ENCODE measurements around the gene LCE3C. TPM values are rescaled to one million over a fixed set of nuclear protein-coding genes. Genes with fewer than 3 reads are reported as not detected.
"Not testable (repeated sequence)": the region's sequence is repeated elsewhere in the genome, so short reads cannot be mapped to it uniquely, and the experiment has no call there.

The LCE3C gene
- total RNA-seq (not detected), polyA plus RNA-seq (0.66 TPM)
- long read RNA-seq, donor 1: 0 reads
- long read RNA-seq, donor 2: 0 reads
- long read RNA-seq, donor 3: 0 reads
- long read RNA-seq, donor 4: 0 reads
- long read RNA-seq, donor 5: 0 reads
- long read RNA-seq, donor 6: 0 reads
- long read RNA-seq, donor 7: 0 reads
- long read RNA-seq, donor 8: 0 reads
- long read RNA-seq, donor 9: 0 reads
- long read RNA-seq, donor 10: 0 reads

- H3K36me3 ChIP-seq (ENCODE audit: control insufficient read depth in 2 of 2, insufficient read depth in 2 of 2, low read length in 1 of 2): no peaks in the 10 kb centered on the region
Measured at GRCh38 chr1:152599934-152600333, at the start of gene LCE3C. LCE3C (plus strand) TSS chr1:152600234; CDS start chr1:152600732, 498 bp downstream.

GRCh38 chr1:152565115-152565514 lies 34.9 kb upstream of the LCE3C start:
- DNase-seq (ENCODE audit: low read depth in 6 of 9, low spot score in 9 of 9): no peak
- Histone ChIP-seq H3K9me3 (ENCODE audit: control insufficient read depth in 2 of 2, insufficient read depth in 1 of 2, low read length in 1 of 2) (no peaks in the 10 kb centered on the region), H3K36me3 (ENCODE audit: control insufficient read depth in 2 of 2, insufficient read depth in 2 of 2, low read length in 1 of 2) (no peaks in the 10 kb centered on the region), H3K4me1 (ENCODE audit: control insufficient read depth in 2 of 2, insufficient read depth in 2 of 2, low read length in 2 of 2) (no peaks in the 10 kb centered on the region), H3K27ac (ENCODE audit: low read depth in 1 of 2, low read length in 1 of 2) (no peak overlapping the region), H3K4me3 (ENCODE audit: low read length in 2 of 2) (no peak overlapping the region), H3K27me3 (ENCODE audit: control insufficient read depth in 2 of 2, insufficient read depth in 1 of 2, low read length in 1 of 2) (no peaks in the 10 kb centered on the region)
- WGBS: 86% methylated on average over 2 of the region's 2 CpGs

More at GRCh38 chr1:152599934-152600333, at the start of gene LCE3C:
- no peaks in the 10 kb centered on the region for H3K27me3 ChIP-seq (ENCODE audit: control insufficient read depth in 2 of 2, insufficient read depth in 1 of 2, low read length in 1 of 2)
- DNase-seq (ENCODE audit: low read depth in 6 of 9, low spot score in 9 of 9): no peak
- no peaks in the 10 kb centered on the region for H3K4me1 ChIP-seq (ENCODE audit: control insufficient read depth in 2 of 2, insufficient read depth in 2 of 2, low read length in 2 of 2)
- H3K9me3 ChIP-seq (ENCODE audit: control insufficient read depth in 2 of 2, insufficient read depth in 1 of 2, low read length in 1 of 2): no peaks in the 10 kb centered on the region
- no peak within 1 kb of the TSS for H3K27ac ChIP-seq (ENCODE audit: low read depth in 1 of 2, low read length in 1 of 2)
- whole genome bisulfite sequencing: 83% methylated on average over 4 of the region's 4 CpGs
- H3K4me3 ChIP-seq (ENCODE audit: low read length in 2 of 2): no peak within 1 kb of the TSS

GRCh38 chr1:152565535-152566215 lies 34.4 kb upstream of the LCE3C start:
- 90% methylated on average over 14 of the region's 14 CpGs for WGBS
- no peaks in the 10 kb centered on the region for H3K36me3 ChIP-seq (ENCODE audit: control insufficient read depth in 2 of 2, insufficient read depth in 2 of 2, low read length in 1 of 2)
- no peaks in the 10 kb centered on the region for H3K4me1 ChIP-seq (ENCODE audit: control insufficient read depth in 2 of 2, insufficient read depth in 2 of 2, low read length in 2 of 2)
- H3K9me3 ChIP-seq (ENCODE audit: control insufficient read depth in 2 of 2, insufficient read depth in 1 of 2, low read length in 1 of 2): no peaks in the 10 kb centered on the region
- DNase-seq (ENCODE audit: low read depth in 6 of 9, low spot score in 9 of 9): no peak
- no peak overlapping the region for H3K27ac ChIP-seq (ENCODE audit: low read depth in 1 of 2, low read length in 1 of 2)
- H3K4me3 ChIP-seq (ENCODE audit: low read length in 2 of 2): no peak overlapping the region
- H3K27me3 ChIP-seq (ENCODE audit: control insufficient read depth in 2 of 2, insufficient read depth in 1 of 2, low read length in 1 of 2): no peaks in the 10 kb centered on the region

GRCh38 chr1:152566681-152567080 lies 33.4 kb upstream of the LCE3C start, which contains the start of gene LCE3E:
LCE3E (minus strand) TSS chr1:152566780; CDS start chr1:152566208, 572 bp downstream.
- WGBS: 92% methylated on average over 1 of the region's 1 CpG
- H3K36me3 ChIP-seq (ENCODE audit: control insufficient read depth in 2 of 2, insufficient read depth in 2 of 2, low read length in 1 of 2): no peaks in the 10 kb centered on the region
- H3K9me3 ChIP-seq (ENCODE audit: control insufficient read depth in 2 of 2, insufficient read depth in 1 of 2, low read length in 1 of 2): no peaks in the 10 kb centered on the region
- DNase-seq (ENCODE audit: low read depth in 6 of 9, low spot score in 9 of 9): no peak
- H3K4me3 ChIP-seq (ENCODE audit: low read length in 2 of 2): no peak within 1 kb of the TSS
- H3K4me1 ChIP-seq (ENCODE audit: control insufficient read depth in 2 of 2, insufficient read depth in 2 of 2, low read length in 2 of 2): no peaks in the 10 kb centered on the region
- H3K27me3 ChIP-seq (ENCODE audit: control insufficient read depth in 2 of 2, insufficient read depth in 1 of 2, low read length in 1 of 2): no peaks in the 10 kb centered on the region
- H3K27ac ChIP-seq (ENCODE audit: low read depth in 1 of 2, low read length in 1 of 2): no peak within 1 kb of the TSS

GRCh38 chr1:152577168-152577567 lies 22.9 kb upstream of the LCE3C start:
- Histone ChIP-seq H3K36me3 (ENCODE audit: control insufficient read depth in 2 of 2, insufficient read depth in 2 of 2, low read length in 1 of 2) (no peaks in the 10 kb centered on the region), H3K4me3 (ENCODE audit: low read length in 2 of 2) (no peak overlapping the region), H3K9me3 (ENCODE audit: control insufficient read depth in 2 of 2, insufficient read depth in 1 of 2, low read length in 1 of 2) (no peaks in the 10 kb centered on the region), H3K27ac (ENCODE audit: low read depth in 1 of 2, low read length in 1 of 2) (no peak overlapping the region), H3K4me1 (ENCODE audit: control insufficient read depth in 2 of 2, insufficient read depth in 2 of 2, low read length in 2 of 2) (no peaks in the 10 kb centered on the region), H3K27me3 (ENCODE audit: control insufficient read depth in 2 of 2, insufficient read depth in 1 of 2, low read length in 1 of 2) (no peaks in the 10 kb centered on the region)
- no peak for DNase-seq (ENCODE audit: low read depth in 6 of 9, low spot score in 9 of 9)
- 94% methylated on average over 2 of the region's 2 CpGs for WGBS

- not testable (repeated sequence) for H3K27me3 ChIP-seq (ENCODE audit: control insufficient read depth in 2 of 2, insufficient read depth in 1 of 2, low read length in 1 of 2); H3K9me3 ChIP-seq (ENCODE audit: control insufficient read depth in 2 of 2, insufficient read depth in 1 of 2, low read length in 1 of 2); H3K4me3 ChIP-seq (ENCODE audit: low read length in 2 of 2); H3K27ac ChIP-seq (ENCODE audit: low read depth in 1 of 2, low read length in 1 of 2); H3K4me1 ChIP-seq (ENCODE audit: control insufficient read depth in 2 of 2, insufficient read depth in 2 of 2, low read length in 2 of 2); H3K36me3 ChIP-seq (ENCODE audit: control insufficient read depth in 2 of 2, insufficient read depth in 2 of 2, low read length in 1 of 2); DNase-seq (ENCODE audit: low read depth in 6 of 9, low spot score in 9 of 9)
- WGBS: 97% methylated on average over 9 of the region's 9 CpGs
Measured at GRCh38 chr1:152579526-152579925, 20.5 kb upstream of the LCE3C start.

- WGBS: 85% methylated on average over 4 of the region's 4 CpGs
- H3K27me3 ChIP-seq (ENCODE audit: control insufficient read depth in 2 of 2, insufficient read depth in 1 of 2, low read length in 1 of 2): no peaks in the 10 kb centered on the region
- no peaks in the 10 kb centered on the region for H3K9me3 ChIP-seq (ENCODE audit: control insufficient read depth in 2 of 2, insufficient read depth in 1 of 2, low read length in 1 of 2)
- no peak for DNase-seq (ENCODE audit: low read depth in 6 of 9, low spot score in 9 of 9)
- H3K4me3 ChIP-seq (ENCODE audit: low read length in 2 of 2): no peak within 1 kb of the TSS
- no peaks in the 10 kb centered on the region for H3K4me1 ChIP-seq (ENCODE audit: control insufficient read depth in 2 of 2, insufficient read depth in 2 of 2, low read length in 2 of 2)
- no peaks in the 10 kb centered on the region for H3K36me3 ChIP-seq (ENCODE audit: control insufficient read depth in 2 of 2, insufficient read depth in 2 of 2, low read length in 1 of 2)
- no peak within 1 kb of the TSS for H3K27ac ChIP-seq (ENCODE audit: low read depth in 1 of 2, low read length in 1 of 2)
Measured at GRCh38 chr1:152580433-152580832, 19.6 kb upstream of the LCE3C start, which contains the start of gene LCE3D. LCE3D (minus strand) TSS chr1:152580516; CDS start chr1:152579936, 580 bp downstream.

GRCh38 chr1:152582647-152583046 lies 17.4 kb upstream of the LCE3C start:
- Histone ChIP-seq H3K27me3 (ENCODE audit: control insufficient read depth in 2 of 2, insufficient read depth in 1 of 2, low read length in 1 of 2) (no peaks in the 10 kb centered on the region), H3K36me3 (ENCODE audit: control insufficient read depth in 2 of 2, insufficient read depth in 2 of 2, low read length in 1 of 2) (no peaks in the 10 kb centered on the region), H3K4me3 (ENCODE audit: low read length in 2 of 2) (no peak overlapping the region), H3K4me1 (ENCODE audit: control insufficient read depth in 2 of 2, insufficient read depth in 2 of 2, low read length in 2 of 2) (no peaks in the 10 kb centered on the region), H3K27ac (ENCODE audit: low read depth in 1 of 2, low read length in 1 of 2) (no peak overlapping the region), H3K9me3 (ENCODE audit: control insufficient read depth in 2 of 2, insufficient read depth in 1 of 2, low read length in 1 of 2) (no peaks in the 10 kb centered on the region)
- no peak for DNase-seq (ENCODE audit: low read depth in 6 of 9, low spot score in 9 of 9)
- WGBS: 85% methylated on average over 1 of the region's 1 CpG

- H3K27ac ChIP-seq (ENCODE audit: low read depth in 1 of 2, low read length in 1 of 2): no peak overlapping the region
- no peak for DNase-seq (ENCODE audit: low read depth in 6 of 9, low spot score in 9 of 9)
- no peak overlapping the region for H3K4me3 ChIP-seq (ENCODE audit: low read length in 2 of 2)
- no peaks in the 10 kb centered on the region for H3K9me3 ChIP-seq (ENCODE audit: control insufficient read depth in 2 of 2, insufficient read depth in 1 of 2, low read length in 1 of 2)
- H3K4me1 ChIP-seq (ENCODE audit: control insufficient read depth in 2 of 2, insufficient read depth in 2 of 2, low read length in 2 of 2): no peaks in the 10 kb centered on the region
- no peaks in the 10 kb centered on the region for H3K27me3 ChIP-seq (ENCODE audit: control insufficient read depth in 2 of 2, insufficient read depth in 1 of 2, low read length in 1 of 2)
- no peaks in the 10 kb centered on the region for H3K36me3 ChIP-seq (ENCODE audit: control insufficient read depth in 2 of 2, insufficient read depth in 2 of 2, low read length in 1 of 2)
- 79% methylated on average over 1 of the region's 1 CpG for whole genome bisulfite sequencing
Measured at GRCh38 chr1:152585586-152585985, 14.4 kb upstream of the LCE3C start.
